Sigmoid colon (tissue), 4 donors: Measurements from ENCODE around the gene TRAF3IP3.
A peak's percentile ranks its signal among the peaks of the same experiment; 100 is the strongest.

Experiments used
- POLR2AphosphoS5 ChIP-seq, 4 donors: sonication (generic); formaldehyde crosslinking; IDR thresholded peaks; one replicate each; pipeline ENCODE4 v1.6.1; 2017; ENCODE audit warnings: antibody characterized with exemption in 4 of 4
- TF ChIP-seq, protein P1 (sequence below), 4 experiments: fragments of 450-650 bp in 3 of 4; fragments of 200-600 bp in 1 of 4; IDR thresholded peaks; one replicate each; pipeline ENCODE4 v1.5.1; 2016 to 2019; ENCODE audit warnings: antibody characterized with exemption in 4 of 4, mild to moderate bottlenecking in 3 of 4, moderate library complexity in 2 of 4

GRCh38 chr1:209827384-209828262 is 71.8 kb downstream of the TRAF3IP3 start, which contains the start of gene UTP25:
- TF ChIP-seq, protein P1, sequence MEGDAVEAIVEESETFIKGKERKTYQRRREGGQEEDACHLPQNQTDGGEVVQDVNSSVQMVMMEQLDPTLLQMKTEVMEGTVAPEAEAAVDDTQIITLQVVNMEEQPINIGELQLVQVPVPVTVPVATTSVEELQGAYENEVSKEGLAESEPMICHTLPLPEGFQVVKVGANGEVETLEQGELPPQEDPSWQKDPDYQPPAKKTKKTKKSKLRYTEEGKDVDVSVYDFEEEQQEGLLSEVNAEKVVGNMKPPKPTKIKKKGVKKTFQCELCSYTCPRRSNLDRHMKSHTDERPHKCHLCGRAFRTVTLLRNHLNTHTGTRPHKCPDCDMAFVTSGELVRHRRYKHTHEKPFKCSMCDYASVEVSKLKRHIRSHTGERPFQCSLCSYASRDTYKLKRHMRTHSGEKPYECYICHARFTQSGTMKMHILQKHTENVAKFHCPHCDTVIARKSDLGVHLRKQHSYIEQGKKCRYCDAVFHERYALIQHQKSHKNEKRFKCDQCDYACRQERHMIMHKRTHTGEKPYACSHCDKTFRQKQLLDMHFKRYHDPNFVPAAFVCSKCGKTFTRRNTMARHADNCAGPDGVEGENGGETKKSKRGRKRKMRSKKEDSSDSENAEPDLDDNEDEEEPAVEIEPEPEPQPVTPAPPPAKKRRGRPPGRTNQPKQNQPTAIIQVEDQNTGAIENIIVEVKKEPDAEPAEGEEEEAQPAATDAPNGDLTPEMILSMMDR (IDR thresholded peaks at IDR 0.05) = peak; percentile 41 to 70 (median 56)
- peak in 3 of 4 donors; percentile 52 to 94 (median 61) for TF ChIP-seq POLR2AphosphoS5 (IDR thresholded peaks at IDR 0.05)
